NCI-H146 treated with DMSO at 0.1 percent for 48 hours (cell line): ENCODE measurements around the gene RAMP2.
A peak's percentile ranks its signal among the peaks of the same experiment; 100 is the strongest.

ENCODE experiments used
- DNase-seq: peaks from one replicate; lab custom pipeline; 2025; ENCODE audit not compliant: unreplicated experiment; lab: John Stamatoyannopoulos, UW

The RAMP2 gene

DNA sequence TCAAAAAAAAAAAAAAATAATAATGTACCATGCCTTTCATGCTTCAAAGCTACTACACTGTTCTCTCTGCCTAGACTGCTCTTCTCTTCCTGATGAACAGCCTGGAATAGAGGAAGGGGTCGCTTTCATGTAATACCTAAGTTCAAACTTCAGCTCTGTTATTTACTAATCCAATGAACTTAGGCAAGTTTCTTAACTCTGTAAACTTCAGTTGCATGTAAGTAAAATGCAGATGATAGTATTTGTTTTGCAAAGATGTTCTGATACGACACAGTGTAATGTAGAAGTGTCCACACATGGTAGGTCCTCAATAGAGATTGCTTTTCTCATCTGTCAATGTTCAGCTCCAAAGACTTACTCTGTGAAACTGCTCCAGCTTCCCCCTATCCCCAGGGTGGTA, 30.9 kb downstream of the RAMP2 start:
- DNase-seq: no peak

DNA sequence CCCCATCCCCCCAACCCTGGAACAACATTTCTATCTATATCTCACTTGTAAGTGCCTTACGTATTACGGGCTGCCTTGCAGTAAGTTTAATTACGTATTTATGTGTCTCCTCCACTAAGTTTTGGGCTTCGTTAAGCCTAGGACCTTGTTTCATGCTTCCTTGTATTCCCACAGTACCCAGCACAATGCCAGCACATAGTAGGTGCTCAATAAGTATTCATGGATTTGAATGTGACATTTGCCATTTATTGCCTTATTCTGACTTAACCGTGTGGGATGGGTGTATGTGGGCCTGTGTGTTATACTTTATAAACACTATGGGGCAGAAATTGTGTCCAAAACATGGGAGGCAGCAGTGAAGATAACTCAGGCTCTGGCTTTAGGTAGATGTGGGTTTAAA, 31.5 kb downstream of the RAMP2 start:
- no peak for DNase-seq

DNA sequence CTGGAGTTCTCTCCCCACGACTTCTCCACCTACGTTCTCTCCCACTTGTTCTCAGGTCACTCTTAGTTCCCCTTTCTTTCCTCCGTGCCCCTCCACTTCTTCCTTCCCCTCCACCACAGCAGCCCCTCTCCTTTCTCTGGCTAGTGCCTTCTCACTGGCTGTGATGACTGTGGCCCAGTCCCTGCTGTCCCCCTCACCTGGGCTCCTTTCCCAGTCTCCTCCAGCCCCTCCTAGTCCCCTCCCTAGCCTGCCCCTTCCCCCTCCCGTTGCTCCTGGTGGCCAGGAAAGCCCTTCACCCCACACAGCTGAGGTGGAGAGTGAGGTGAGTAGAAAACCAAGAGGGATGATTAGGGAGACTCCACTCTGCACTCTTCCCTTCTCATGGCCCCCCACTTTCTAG, 34.0 kb downstream of the RAMP2 start:
- no peak for DNase-seq

GRCh38 chr17:42795465-42795864, 34.4 kb downstream of the RAMP2 start:
- DNase-seq: no peak

- no peak for DNase-seq
Observed at GRCh38 chr17:42796066-42796758, 35.2 kb downstream of the RAMP2 start.

GRCh38 chr17:42797067-42798007, 36.3 kb downstream of the RAMP2 start:
- DNase-seq: no peak

DNA sequence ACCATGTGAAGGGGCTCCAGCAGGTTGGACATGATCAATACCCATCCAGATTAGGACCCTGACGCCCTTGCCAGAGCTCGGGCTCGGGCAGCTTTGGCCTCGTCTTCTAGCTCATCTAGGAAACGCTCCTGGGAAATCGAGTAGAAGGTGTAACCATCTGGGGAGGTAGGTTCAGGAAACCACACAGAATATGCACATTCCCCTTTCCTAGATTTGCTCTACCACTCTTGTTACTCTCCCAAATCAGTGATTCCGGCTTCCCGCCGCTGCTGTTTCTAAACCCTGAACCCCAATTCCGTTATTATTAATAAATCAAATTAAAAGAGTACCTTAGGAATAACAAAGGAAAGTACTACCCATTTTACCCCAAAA, 37.0 kb downstream of the RAMP2 start:
- no peak for DNase-seq

DNA sequence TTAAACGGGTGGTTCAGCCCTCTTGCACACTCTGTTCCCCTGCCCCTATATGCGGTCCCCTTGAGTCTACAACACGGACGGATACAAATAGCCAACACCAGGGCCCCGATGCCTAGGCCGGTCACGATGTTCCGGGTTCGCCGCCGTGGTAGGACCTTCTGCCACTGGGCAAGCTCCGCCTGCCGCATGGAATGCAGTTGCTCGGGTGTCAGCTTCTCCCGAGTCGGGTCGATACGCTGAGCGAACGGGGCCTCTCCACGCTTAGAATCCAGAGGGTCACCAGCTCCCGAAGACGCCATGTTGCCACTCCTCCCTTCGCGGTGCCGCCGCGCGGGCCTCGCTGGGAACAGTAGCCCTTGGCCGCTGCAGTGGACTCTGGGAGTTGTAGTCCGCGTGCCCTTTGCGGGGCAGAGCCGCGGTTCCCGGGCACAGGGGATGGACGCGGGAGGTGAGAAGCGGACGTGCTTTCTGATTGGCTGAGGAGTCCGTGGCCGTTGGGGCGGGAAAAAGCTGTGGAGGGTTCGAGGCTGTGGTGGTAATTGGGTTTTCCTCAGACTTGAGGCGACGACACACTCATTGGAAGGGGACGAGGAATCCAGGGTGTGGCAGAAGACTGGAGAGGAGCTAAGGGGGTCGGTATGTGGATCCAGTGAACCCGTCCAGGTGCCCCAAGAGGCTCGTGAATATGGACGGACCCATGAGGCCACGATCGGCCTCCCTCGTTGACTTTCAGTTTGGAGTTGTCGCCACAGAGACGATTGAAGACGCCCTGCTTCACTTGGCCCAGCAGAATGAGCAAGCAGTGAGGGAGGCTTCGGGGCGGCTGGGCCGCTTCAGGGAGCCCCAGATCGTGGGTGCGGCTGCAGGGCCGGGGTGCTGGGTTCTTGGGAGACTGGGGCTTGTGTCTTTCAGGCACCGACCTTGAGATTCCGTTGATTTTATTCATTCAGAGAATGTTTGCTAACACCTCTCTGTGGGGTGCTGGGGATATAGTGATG, 37.7 kb downstream of the RAMP2 start, which contains the start of the genes CNTD1 and COA3:
CNTD1 (plus strand) TSS at position 479 of the 998 bp plus-strand sequence; CDS start at position 686, 207 bp downstream.
COA3 (minus strand) TSS at position 322 of the 998 bp plus-strand sequence; CDS start at position 299, 23 bp downstream.
- DNase-seq: peak; percentile 71

- DNase-seq: peak; percentile 71
Observed at GRCh38 chr17:42803074-42803883, 42.3 kb downstream of the RAMP2 start.

DNA sequence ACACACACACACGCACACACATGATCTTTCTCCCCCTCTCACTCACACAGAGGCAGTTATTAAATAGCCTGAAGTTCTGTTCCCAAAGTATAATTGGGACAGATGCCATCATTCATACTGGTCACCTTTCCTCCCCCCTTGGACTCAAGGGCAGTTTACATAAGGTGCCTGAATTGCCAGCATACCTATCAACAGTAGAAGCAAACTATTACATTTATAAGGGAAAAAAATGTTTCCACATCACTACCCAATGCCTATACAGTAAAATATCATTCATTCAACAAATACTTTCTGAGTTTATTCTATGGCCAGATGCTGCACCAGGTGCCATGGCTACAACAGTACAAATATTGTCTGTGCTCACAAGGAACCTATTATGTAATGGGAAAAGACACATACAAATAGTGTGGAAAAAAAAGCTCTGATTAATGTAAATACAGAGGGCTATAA, 43.9 kb downstream of the RAMP2 start:
- peak; percentile 79 for DNase-seq

DNA sequence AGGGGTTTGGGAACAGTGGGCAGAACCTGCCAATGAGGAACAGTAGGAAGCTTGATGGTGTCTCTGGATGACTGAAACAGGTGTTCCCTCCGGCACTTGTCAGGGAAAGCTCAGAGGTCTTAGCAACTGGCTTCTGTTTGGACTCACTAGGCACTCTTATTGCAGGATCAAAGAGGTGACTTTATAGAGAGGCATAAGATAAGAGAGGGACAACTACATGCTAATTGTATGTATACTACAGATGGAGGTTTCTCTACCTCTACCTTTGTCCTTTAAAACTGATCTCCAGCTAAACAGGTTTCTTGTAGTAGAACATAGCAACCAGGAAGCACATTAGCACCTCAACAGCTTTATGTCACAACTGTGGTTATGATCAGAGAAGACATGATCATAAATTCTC, 45.2 kb downstream of the RAMP2 start:
- no peak for DNase-seq

GRCh38 chr17:42809250-42809649, 48.2 kb downstream of the RAMP2 start:
- no peak for DNase-seq
